ENCODE results near the gene AGXT2. TPM values are rescaled to one million over a fixed set of nuclear protein-coding genes. Genes with fewer than 3 reads are reported as not detected.

Gene AGXT2
- total RNA-seq, 1 donor from 2014 or later = not detected

- Mint-ChIP-seq H3K4me3 (ENCODE audit: low read depth) (no peak overlapping the region), H3K27me3 (no peaks in the 10 kb centered on the region), H3K36me3 (ENCODE audit: insufficient read depth) (no peaks in the 10 kb centered on the region), H3K27ac (no peak overlapping the region), H3K4me1 (ENCODE audit: low read depth) (no peaks in the 10 kb centered on the region), H3K9me3 (ENCODE audit: low read depth) (peaks cover 4% of the 10 kb centered on the region)
- DNase-seq (ENCODE audit: low spot score, unreplicated experiment) = no peak
- TF ChIP-seq CTCF (IDR thresholded peaks at IDR 0.05; ENCODE audit: unreplicated experiment) = no peak
Measured at GRCh38 chr5:34993951-34994350, 53.8 kb downstream of the AGXT2 start.

GRCh38 chr5:34991486-34992238 lies 56.1 kb downstream of the AGXT2 start:
- Mint-ChIP-seq H3K27me3 (no peaks in the 10 kb centered on the region), H3K4me3 (ENCODE audit: low read depth) (no peak overlapping the region), H3K27ac (no peak overlapping the region), H3K4me1 (ENCODE audit: low read depth) (no peaks in the 10 kb centered on the region), H3K36me3 (ENCODE audit: insufficient read depth) (no peaks in the 10 kb centered on the region), H3K9me3 (ENCODE audit: low read depth) (peaks cover 15% of the 10 kb centered on the region)
- DNase-seq (ENCODE audit: low spot score, unreplicated experiment) = no peak
- no peak for TF ChIP-seq CTCF (IDR thresholded peaks at IDR 0.05; ENCODE audit: unreplicated experiment)

DNA sequence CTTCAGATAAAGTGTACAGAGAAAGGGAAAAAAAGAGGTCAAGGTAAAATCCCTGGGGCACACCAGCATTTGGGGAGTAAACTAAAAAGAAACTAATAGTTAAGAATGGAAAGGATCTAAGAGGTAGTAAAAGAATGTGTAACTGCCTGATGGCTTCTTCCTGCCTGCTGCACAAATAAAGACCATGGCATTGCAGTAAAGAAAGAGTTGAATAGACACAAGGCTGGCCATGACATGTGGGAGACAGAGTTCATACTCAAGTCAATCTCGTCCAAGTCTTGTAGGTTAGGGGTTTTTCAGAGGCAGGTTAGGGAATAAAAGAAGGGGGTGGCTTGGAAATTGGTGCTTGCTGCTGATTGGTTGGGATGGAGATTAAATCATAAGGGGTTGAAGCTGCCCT lies 60.8 kb downstream of the AGXT2 start:
- H3K4me1 Mint-ChIP-seq (ENCODE audit: low read depth) = no peaks in the 10 kb centered on the region
- no peak for TF ChIP-seq CTCF (IDR thresholded peaks at IDR 0.05; ENCODE audit: unreplicated experiment)
- no peaks in the 10 kb centered on the region for H3K27me3 Mint-ChIP-seq
- no peaks in the 10 kb centered on the region for H3K36me3 Mint-ChIP-seq (ENCODE audit: insufficient read depth)
- peaks cover 24% of the 10 kb centered on the region for H3K9me3 Mint-ChIP-seq (ENCODE audit: low read depth)
- H3K4me3 Mint-ChIP-seq (ENCODE audit: low read depth) = no peak overlapping the region
- no peak overlapping the region for H3K27ac Mint-ChIP-seq
- no peak for DNase-seq (ENCODE audit: low spot score, unreplicated experiment)

DNA sequence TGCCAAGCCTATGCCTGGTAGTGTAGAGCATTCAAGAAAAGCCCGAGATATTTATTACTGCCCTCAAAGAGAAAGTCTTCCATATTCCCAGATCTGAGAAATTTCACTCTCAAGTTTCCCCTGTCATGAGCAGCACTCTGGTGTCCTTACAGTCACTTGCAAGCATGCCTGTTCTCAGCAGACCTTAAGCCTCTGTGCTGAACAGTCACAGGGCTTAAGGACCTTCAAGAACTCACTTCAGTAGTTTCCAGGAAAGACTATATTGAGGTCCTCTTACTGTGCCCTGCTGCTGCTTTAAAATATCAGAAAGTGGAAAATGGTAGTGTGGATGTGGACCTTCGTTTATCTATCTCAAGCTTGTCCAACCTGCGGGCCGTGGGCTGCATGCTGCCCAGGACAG lies 64.9 kb downstream of the AGXT2 start:
- no peaks in the 10 kb centered on the region for H3K4me1 Mint-ChIP-seq (ENCODE audit: low read depth)
- no peak overlapping the region for H3K4me3 Mint-ChIP-seq (ENCODE audit: low read depth)
- no peak for TF ChIP-seq CTCF (IDR thresholded peaks at IDR 0.05; ENCODE audit: unreplicated experiment)
- H3K27me3 Mint-ChIP-seq = no peaks in the 10 kb centered on the region
- no peaks in the 10 kb centered on the region for H3K36me3 Mint-ChIP-seq (ENCODE audit: insufficient read depth)
- DNase-seq (ENCODE audit: low spot score, unreplicated experiment) = no peak
- H3K27ac Mint-ChIP-seq = no peak overlapping the region
- peaks cover 24% of the 10 kb centered on the region for H3K9me3 Mint-ChIP-seq (ENCODE audit: low read depth)

- Mint-ChIP-seq H3K27me3 (no peaks in the 10 kb centered on the region), H3K4me3 (ENCODE audit: low read depth) (no peak overlapping the region), H3K36me3 (ENCODE audit: insufficient read depth) (no peaks in the 10 kb centered on the region), H3K9me3 (ENCODE audit: low read depth) (peaks cover 3% of the 10 kb centered on the region), H3K4me1 (ENCODE audit: low read depth) (peaks cover 6% of the 10 kb centered on the region), H3K27ac (no peak overlapping the region)
- no peak for DNase-seq (ENCODE audit: low spot score, unreplicated experiment)
- no peak for TF ChIP-seq CTCF (IDR thresholded peaks at IDR 0.05; ENCODE audit: unreplicated experiment)
Measured at GRCh38 chr5:34978681-34979080, 69.1 kb downstream of the AGXT2 start.
